T1000 (cell line): ENCODE measurements around the gene HOXA2.

ENCODE experiments used
- DNase-seq: peaks from one replicate; lab custom pipeline; 2025; ENCODE audit warnings: mixed read lengths; lab: John Stamatoyannopoulos, UW

HOXA2 gene

DNA sequence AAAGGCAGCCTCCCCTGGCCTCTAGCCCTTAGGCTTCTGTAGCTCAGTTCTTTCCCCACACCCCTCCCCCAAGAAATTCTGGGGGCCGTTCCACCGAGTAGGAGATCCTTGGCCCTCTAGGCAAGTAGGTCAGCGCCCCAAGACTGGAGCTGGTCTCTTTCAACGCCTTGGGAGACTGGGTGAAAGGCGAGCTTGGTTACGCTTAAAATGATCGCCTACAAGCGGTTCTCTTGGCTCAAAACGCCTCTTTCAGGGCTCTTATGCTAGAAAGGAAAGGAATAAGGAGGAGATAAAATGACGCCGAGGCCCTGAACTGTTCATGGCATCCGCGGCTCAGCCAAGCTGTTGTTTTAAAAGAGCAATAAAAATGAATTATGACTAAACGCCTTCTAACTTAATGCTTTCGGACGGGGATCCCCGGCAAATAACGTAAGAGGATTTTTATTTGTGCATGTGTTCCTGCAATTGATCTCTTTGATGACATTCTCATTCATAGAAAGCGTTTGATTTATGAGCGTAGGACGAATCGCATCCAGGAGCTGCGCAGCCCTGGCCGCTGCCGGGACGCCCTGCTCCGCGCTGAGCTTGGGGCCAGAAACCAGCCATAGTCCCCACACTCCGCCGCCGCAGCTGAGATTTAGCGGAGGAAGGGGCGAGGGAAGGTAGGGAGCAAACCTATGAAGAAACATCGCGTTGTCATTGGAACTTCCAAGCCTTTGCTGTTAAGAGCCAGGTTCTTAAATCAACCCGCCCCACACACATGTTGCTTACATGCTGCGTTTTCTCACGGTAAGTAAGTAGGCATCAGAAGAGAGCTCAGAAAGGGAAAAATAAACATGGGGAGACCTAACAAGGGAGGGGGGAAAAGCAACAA is 3.7 kb downstream of the HOXA2 start:
- DNase-seq, result no peak

DNA sequence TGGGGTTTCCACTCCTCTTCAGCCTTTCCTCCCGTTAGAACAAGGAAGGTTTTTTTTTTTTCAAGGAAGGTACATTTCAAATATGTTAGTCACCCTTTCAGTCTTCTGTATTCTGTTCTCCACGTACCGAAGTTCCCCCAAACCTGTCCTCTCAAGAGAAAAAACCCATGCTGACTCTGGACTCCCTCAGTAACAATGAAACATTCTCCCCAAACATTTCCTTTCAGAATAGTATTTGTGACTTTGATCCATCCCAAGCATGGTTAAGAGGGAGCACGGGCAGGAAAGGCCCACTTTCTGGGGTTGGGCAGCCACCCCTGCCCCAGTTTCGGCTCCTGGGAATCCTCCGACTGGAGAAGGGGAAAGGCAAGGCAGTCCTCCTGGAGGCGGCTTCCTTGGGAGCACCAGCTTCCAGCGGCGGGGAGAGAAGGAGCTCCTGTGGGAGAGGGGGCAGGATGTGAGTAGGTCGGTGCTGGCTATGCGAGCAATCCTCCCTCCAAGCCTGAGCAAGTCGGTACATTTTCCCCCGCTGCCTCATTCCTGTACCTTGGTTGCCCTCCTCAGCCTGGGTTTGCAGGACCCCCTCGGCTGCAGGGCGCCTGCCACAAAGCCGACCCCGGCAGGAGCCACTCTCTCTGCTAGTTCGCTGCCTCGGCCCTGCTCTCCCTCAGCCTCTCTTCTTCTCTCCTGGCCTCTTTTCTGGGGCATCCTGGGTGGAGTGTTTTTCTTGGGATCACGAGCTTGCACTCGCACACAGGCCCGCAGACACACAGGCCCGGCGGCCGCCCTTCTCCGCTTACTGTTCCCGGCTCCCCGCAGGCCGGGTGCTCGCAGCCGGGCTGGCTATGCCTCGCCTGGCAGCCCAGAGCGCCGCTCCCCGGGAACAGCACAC is 4.6 kb downstream of the HOXA2 start:
- DNase-seq, result no peak

DNA sequence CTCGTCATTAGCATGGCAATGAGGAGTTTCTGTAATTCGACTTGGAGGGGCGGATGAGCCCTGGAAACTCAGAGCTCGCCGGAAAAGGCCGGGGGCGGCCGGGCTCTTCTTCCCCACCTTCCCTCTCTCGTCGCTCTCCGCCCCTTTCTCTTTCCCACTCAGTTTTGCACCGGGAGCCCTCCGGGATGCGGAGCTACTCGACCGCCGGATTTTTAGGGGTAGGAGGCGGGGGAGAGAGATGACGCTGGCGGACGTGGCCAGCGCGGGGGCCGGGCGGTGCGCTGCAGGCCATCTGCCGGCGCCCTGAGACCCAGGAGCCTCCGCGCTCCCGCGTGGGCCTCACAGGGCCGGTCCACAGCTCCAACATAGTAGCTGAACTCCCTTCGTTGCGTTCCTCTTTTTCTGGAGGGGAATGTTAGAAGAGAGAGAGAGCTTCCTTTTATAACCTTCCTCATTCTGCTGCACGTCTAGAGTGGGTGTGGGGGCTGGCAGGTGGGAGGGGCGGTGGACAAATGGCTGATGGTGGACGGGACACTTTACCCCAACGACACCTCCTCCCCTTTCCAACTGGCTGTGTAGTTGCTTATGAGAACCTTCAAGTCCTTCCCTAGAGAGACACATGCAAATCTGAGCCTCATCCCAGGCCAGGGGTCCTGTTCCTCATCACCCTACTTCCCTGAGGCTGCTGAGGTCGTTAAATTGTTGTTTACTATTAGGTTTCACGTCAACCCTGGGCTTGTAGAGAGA is 5.5 kb downstream of the HOXA2 start:
- DNase-seq, result no peak

DNA sequence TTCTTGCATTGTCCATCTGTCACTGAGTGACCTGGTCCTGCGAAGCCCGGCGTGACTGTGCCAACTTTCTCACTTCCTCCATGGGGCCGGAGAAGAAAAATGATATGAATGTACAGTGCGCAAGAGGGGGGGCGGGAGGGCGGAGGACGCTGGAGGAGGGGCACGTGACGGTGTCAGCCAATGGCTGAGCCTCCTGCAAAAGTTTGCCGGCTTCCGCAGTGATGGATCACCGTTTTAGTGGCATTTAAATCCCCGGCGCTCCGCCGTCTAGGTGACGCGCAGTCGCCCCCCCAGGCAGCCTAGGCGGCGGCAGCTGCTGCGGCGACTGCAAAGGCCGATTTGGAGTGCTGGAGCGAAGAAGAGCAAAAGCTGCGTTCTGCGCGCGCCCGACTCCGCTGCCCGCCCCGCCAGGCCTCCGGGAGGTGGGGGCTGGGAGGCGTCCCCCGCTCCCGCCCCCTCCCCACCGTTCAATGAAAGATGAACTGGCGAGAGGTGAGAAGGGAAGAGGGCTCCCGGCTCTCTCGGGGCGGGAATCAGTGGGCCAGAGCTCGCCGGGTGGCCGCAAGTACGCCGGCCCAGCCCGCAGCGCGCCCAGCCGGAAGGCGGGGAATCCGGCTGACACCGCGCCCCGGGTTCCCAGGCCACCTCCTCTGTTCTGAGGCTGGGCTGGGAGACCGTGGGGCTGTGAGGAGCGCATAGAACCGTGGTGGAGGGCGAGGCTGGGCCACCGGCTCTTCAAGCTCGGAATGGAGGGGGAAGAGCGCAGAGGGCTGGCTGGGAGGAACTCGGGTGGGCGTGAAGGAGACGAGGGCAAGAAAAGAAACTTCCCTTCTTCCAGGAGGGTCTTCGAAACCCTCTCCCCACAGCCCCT is 6.4 kb downstream of the HOXA2 start, which contains the start of gene HOXA1:
HOXA1 (minus strand) TSS at position 104 of the 871 bp plus-strand sequence; CDS start at position 16, 88 bp downstream.
- peak; percentile 81 for DNase-seq

DNA sequence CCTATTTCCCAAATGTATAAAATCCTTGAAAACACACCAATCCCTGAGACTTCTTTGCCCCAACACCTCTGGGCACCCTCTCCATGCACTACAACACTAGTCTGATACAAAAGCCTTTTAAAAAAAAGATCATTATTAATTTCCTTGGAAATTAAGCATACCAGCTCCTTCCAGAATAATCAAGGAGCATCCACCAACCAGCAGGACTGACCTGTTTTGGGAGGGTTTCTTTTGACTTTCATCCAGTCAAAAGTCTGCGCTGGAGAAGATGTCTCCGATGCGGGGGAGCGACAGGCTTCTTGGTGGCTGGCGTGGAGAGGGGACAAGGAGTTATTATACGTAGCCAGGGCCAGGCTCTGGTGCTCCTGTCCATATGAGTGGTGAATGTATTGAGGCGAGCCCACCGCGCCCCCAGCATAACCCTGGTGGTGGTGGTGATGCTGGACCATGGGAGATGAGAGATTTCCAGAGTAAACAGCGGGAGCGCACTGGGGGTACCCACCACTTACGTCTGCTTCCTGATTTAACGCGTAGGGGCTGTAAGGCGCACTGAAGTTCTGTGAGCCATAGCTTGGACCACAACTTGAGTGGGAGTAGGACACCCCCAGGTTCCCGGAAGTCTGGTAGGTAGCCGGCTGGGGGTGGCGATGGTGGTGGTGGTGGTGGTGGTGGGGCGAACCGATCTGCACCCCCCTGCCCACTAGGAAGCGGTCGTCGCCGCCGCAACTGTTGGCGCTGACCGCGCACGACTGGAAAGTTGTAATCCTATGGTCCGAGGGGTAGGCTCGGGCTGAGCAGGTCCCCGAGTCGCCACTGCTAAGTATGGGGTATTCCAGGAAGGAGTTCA is 7.2 kb downstream of the HOXA2 start:
- no peak for DNase-seq

DNA sequence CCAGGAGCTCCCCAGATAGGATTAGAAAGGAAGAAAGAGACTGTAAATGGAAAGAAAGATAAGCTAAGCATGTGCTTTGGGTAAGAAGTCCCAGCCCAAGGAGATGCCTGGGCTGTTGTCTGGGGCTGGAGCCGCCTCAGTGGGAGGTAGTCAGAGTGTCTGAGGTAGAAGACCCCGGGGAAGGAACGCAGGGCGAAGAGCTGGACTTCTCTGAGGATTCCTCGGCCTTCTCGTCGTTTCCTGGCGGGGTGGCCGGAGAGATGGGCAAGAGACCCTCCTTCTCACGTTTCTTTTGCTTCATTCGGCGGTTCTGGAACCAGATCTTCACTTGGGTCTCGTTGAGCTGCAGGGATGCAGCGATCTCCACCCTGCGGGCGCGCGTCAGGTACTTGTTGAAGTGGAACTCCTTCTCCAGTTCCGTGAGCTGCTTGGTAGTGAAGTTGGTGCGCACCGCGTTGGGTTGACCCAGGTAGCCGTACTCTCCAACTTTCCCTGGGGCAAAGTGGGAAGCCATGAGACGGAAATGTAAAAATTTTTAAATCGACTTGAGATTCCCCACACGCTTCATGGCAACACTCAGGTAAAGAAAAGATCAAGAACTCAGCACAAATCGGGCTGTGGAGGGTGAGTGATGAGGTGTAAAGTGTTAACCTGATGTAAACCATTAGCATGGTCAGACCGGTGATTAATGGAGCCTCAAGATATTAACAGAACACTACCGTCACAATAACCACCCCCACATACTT is 8.0 kb downstream of the HOXA2 start:
- no peak for DNase-seq

DNA sequence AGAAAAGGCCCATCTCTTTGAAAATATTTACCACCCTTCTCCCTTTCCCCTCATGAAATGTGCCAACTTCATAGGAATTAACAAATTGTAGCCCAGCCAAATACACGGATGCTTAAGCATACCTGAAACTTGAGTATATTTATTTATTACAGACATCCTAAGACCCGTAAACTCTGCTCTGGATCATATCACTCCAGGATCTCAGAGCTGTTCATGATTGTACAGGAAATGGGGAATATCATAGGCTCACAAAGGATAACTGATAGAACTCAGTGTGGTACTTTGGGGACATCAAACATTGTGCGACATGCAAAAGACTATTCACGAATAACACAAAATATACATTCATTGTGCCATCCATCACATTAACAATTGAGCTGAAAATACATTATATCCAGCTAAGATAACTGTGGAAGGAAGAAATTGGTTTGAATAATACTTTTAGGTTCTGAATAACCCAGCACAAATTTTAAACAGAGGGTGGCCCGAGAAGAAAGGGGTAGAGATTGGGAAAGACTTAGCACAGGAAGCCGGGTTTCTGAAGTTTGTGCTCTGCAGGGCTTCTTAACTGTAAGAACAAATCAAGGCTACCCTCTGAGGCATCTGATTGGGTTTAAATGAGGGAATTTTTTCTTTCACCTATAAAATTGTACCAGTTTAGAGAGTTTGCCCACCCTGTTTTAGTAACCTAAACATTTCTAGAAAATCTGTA is 9.1 kb downstream of the HOXA2 start:
- DNase-seq, result no peak

DNA sequence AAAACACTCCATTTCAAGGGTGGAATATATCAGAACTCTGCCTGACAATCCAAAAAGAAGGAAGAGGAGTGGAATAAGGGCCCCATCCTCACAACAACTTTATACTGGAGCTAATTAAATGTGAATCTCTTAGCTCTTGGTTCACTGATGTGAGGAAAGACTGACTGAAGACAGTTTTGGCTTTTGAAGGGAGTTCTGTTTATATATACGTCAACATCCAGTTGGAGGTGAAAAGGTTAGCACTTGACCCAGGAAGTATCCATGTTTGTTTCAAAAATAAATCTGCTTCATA is 9.7 kb downstream of the HOXA2 start:
- DNase-seq, result no peak

DNA sequence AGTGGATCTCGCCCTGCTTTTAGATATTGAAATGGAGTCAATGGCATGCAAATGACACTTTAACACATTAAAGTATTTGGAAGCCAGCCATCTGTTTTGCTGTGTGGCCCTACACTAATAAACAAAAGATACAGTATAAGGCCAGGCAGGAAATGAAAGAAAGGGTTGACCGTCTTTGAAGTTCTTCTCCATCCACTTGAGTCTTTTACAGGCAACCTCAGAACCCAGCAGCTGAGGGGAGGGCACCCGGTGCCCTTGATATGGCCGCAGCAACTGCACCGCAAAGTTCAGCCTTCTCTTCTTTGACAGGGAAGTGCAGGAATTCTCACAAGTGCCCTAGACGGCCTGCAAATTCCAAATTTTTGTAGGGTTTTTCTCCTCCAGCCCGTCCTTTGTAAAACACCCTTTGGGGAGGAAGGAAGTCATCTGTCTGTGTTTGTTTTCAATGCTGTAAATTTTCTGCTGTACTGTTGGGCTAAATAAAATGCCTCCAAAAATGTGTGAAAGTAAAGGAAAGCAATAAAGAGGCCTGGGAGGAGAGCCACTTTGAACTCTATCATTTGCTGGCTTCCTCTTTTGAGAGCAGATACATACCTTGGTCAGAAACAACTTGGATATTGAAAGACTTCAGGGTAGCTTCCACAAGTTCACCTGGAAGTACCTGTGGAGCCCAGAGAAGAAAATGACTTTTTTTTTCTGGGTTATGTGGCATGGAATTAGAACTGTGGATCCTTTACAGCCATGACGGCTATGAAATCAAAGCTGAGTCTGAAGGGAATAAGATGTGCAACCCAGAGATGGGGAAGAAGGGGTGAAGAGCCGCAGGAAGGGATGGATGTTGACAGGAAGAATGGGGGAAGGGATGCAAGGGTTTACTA is 10.3 kb downstream of the HOXA2 start:
- DNase-seq, result no peak

DNA sequence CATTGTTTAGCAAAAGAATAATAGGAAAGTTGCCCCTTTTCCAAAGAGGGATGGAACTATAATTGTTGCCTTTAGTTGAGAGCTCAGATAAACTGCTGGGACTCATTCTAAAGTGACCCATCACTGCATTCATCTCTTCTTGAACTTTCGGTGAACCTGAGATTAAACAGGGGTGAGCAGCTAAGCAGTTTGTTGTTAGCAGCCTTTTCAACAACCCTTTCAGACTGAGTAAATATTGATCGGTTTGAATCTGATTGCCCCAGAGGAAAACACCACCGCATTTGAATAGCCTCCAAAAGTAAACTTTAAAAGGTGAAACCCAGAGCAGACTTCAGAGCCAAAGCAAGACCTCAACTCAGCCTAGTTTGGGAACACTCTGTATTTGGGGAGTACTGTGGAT is 11.4 kb downstream of the HOXA2 start:
- no peak for DNase-seq

DNA sequence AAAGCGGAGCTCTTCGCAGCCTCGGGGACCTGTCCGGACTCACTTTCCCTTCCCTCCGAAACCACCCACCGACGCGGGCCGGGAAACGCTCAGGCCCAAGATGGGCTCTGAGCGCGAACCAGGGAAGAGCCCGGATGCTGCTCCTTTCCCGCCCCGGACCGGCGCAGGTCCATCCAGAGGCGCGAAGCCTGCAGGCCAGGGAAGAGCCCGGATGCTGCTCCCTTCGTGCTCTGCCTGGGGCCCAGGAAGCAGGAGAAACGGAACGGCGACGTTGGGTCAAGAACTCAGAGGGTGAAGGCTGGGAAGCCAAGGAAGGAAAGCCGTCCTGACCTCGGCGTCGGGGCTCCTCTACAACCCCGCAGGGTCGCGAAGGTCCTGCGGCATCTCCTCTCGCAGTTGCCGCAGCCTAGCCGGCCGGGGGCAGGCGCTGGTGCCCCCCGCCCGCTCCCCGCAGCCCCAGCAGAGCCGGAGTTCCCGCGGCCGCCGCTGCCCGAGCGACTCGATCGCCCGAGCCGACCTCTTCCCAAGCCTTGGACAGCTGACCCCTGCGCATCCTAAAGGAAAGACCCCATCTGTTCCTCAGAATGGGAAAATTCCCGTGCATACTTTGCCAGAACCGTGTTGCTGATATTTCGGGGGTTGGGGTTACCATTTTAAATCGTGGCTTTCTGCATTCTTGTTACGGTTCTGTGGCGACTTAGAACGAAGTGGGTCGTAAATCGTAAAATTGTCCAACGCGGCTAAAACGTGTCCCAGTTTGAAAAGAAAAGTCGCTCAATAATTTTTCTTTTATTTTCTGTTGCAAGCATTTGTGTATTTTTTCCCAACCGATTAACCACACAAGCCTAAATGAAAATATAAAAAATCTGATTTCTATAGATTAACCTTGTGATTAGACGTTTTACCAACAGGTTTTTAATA is 14.2 kb downstream of the HOXA2 start:
- no peak for DNase-seq

DNA sequence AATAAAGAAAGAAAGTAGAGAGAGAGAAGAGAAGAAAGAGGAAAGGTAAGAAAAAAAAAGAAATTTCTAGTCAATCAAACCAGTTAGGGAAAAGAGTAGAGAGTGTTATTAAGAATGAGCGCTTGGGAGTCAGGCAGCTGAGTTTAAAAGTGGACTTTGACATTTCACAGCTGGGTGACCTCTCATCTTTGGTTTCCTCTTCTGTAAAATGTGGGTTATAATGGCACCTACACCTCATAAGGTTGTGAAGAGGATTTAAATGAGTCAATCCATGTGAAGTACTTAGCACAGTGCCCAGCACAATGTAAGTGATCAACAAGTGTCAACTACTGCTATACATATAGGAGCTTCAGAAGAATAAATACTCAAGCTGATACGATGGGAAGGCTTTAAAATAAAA is 18.8 kb downstream of the HOXA2 start:
- no peak for DNase-seq

DNA sequence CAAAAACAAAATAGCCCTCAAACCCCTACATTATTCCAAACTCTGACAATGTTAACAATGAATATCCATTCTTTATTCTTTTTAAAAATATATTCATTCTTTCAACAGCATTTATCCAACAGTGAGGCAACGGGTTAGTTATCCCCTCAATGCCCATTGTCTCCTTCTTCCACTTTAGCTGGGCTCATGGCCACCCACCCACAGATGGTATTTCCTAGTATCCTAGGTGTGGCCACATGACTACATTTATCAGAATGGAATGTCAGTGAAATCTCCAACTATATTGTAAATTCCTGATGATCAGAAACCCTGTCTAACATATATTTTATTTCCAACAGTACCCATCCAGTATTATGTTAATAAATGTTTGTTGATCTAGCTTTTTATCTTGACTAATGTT is 20.3 kb downstream of the HOXA2 start:
- DNase-seq, result no peak

DNA sequence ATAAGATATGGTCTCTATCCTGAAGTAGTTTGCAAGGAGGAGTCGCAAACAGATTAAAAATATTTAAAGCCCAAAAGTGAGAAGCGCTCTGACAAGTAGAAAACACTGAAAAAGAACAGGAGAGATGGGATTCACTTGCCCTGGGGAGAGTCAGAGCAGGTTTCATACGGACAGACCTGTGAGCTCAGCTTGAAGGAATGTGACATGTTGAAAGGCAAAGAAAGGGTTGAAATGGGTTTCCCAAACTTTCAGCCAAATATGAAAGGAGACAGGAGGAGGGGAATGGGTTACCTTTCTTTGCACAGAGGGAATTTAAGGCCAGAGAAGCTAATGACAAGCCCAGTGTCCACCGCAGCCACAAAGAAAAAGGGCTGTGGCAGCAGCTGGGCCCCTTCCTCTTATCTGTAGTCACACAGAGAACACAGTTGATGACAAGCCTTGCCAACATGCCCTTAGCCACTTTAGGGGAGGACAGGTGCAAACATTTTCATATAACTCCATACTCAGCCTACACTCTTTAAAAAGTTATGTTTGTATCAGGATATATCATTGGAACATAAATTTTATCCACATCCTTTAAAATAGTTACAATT is 21.5 kb downstream of the HOXA2 start:
- DNase-seq, result peak; percentile 7

DNA sequence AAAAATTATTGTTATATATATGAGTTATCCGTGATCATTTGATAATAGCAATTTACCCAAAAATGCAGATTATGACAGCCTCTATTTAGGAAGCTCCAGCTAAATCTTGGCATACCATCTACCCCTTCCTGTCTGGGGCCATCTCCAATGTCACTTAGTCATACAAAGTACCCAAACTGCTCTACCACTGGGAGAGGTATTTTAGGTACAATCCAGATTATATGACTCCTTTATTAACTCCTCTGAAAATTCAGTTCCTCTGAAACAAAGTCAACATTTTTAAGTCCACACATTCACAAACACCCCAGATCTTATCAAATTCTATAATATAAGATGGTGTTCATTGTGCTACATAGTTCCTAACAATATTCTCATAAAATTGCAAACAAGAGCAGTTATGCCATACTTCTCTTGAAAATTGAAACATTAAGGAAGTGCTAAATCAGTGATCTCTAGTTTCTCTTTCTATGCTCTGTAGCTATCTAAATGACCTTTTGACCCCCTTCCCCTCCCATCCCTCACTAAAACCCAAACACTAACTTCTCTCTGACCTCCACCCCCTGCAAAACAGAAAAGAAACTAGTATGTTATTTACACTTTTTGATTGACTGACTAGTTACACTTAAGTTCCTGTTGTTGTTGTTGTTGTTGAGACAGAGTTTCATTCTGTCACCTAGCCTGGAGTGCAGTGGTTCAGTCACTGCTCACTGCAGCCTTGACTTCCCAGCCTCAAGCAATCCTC is 23.1 kb downstream of the HOXA2 start:
- DNase-seq, result no peak
